OCI-LY3 (cell line): ENCODE results near the gene CADM2.

Source experiments
- CTCF ChIP-seq: fragments of 200-600, 300-600 bp; sonication (generic); IDR thresholded peaks from 2 replicates; pipeline ENCODE4 v1.5.1; 2014; ENCODE audit warnings: antibody characterized with exemption, low read length, low read depth
- EZH2phosphoT487 ChIP-seq: fragments of 200-600 bp; shearing (Covaris generic); IDR thresholded peaks from 2 replicates; pipeline ENCODE4 v1.6.1; 2018; ENCODE audit warnings: antibody characterized with exemption, mixed run types, low read depth

DNA sequence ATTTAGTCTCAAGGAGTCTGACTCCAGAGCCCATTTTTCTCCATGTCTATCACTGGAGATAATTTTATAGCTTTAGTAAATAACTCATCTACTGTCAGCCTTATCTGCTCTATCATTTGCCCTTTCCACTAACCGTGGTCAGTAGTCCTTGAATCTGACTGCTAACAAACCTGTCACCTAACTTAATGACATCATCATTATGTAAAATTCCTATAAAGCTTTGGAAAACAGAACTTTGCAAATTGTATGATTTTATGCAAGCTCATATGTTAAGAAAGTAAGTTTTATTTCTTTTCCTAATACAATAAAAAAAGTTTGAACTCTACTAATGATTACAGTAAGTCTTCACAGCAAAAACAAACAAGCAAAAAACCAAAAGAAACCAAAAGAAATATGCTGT, 293.9 kb downstream of the CADM2 start:
- TF ChIP-seq CTCF (no peak), EZH2phosphoT487 (no peak)
